ENCODE data around the gene KIAA1671. TPM values are rescaled to one million over a fixed set of nuclear protein-coding genes. Genes with fewer than 3 reads are reported as not detected.

The KIAA1671 gene
- total and polyA plus RNA-seq, 2 of the 13 experiments (the other 11 are each of a cell fraction or from before 2014, with no cell fraction given), result 13.5 to 13.6 TPM

DNA sequence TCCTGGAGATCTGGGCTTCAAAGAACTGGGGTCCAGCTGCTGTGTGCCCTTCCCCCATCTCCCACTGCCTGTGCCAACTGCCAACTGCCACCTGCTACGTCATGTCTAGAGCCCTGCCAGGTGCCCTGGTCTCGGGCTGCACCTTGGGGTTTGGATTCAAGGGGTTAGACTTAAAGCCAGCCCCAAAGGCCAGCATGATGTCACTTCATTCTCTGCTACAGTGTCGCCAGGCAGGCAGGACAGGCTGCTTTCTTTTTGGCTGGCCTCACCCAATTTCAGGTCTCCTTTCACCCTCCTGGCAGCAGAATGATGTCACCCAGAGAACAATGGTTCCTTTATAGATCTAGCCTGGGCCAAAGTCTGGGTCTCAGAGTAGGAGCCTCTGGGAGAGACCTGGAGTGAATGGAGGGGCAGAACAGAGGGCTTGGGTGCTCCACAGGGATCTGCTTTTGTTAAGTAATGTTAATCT is 167.6 kb downstream of the KIAA1671 start (continued):
- TF ChIP-seq, protein P1, sequence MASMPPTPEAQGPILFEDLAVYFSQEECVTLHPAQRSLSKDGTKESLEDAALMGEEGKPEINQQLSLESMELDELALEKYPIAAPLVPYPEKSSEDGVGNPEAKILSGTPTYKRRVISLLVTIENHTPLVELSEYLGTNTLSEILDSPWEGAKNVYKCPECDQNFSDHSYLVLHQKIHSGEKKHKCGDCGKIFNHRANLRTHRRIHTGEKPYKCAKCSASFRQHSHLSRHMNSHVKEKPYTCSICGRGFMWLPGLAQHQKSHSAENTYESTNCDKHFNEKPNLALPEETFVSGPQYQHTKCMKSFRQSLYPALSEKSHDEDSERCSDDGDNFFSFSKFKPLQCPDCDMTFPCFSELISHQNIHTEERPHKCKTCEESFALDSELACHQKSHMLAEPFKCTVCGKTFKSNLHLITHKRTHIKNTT (CRISPR knock-in tag; IDR thresholded peaks at IDR 0.05), result no peak
- TF ChIP-seq ZNF598 (CRISPR knock-in tag; IDR thresholded peaks at IDR 0.05; ENCODE audit: borderline replicate concordance), result no peak
- TF ChIP-seq, protein P2, sequence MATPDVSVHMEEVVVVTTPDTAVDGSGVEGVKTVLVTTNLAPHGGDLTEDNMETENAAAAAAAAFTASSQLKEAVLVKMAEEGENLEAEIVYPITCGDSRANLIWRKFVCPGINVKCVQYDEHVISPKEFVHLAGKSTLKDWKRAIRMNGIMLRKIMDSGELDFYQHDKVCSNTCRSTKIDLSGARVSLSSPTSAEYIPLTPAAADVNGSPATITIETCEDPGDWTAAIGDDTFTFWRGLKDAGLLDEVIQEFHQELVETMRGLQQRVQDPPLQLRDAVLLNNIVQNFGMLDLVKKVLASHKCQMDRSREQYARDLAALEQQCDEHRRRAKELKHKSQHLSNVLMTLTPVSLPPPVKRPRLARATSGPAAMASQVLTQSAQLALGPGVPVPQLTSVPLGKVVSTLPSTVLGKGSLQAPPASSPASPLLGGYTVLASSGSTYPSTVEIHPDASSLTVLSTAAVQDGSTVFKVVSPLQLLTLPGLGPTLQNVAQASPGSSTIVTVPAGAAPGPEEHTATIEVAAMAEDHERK (CRISPR knock-in tag; IDR thresholded peaks at IDR 0.05; ENCODE audit: low read depth), result no peak
- TF ChIP-seq, protein P3, sequence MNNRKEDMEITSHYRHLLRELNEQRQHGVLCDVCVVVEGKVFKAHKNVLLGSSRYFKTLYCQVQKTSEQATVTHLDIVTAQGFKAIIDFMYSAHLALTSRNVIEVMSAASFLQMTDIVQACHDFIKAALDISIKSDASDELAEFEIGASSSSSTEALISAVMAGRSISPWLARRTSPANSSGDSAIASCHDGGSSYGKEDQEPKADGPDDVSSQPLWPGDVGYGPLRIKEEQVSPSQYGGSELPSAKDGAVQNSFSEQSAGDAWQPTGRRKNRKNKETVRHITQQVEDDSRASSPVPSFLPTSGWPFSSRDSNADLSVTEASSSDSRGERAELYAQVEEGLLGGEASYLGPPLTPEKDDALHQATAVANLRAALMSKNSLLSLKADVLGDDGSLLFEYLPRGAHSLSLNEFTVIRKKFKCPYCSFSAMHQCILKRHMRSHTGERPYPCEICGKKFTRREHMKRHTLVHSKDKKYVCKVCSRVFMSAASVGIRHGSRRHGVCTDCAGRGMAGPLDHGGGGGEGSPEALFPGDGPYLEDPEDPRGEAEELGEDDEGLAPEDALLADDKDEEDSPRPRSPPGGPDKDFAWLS (CRISPR knock-in tag; IDR thresholded peaks at IDR 0.05; ENCODE audit: borderline replicate concordance), result no peak
- TF ChIP-seq, protein P4, sequence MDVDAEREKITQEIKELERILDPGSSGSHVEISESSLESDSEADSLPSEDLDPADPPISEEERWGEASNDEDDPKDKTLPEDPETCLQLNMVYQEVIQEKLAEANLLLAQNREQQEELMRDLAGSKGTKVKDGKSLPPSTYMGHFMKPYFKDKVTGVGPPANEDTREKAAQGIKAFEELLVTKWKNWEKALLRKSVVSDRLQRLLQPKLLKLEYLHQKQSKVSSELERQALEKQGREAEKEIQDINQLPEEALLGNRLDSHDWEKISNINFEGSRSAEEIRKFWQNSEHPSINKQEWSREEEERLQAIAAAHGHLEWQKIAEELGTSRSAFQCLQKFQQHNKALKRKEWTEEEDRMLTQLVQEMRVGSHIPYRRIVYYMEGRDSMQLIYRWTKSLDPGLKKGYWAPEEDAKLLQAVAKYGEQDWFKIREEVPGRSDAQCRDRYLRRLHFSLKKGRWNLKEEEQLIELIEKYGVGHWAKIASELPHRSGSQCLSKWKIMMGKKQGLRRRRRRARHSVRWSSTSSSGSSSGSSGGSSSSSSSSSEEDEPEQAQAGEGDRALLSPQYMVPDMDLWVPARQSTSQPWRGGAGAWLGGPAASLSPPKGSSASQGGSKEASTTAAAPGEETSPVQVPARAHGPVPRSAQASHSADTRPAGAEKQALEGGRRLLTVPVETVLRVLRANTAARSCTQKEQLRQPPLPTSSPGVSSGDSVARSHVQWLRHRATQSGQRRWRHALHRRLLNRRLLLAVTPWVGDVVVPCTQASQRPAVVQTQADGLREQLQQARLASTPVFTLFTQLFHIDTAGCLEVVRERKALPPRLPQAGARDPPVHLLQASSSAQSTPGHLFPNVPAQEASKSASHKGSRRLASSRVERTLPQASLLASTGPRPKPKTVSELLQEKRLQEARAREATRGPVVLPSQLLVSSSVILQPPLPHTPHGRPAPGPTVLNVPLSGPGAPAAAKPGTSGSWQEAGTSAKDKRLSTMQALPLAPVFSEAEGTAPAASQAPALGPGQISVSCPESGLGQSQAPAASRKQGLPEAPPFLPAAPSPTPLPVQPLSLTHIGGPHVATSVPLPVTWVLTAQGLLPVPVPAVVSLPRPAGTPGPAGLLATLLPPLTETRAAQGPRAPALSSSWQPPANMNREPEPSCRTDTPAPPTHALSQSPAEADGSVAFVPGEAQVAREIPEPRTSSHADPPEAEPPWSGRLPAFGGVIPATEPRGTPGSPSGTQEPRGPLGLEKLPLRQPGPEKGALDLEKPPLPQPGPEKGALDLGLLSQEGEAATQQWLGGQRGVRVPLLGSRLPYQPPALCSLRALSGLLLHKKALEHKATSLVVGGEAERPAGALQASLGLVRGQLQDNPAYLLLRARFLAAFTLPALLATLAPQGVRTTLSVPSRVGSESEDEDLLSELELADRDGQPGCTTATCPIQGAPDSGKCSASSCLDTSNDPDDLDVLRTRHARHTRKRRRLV (CRISPR knock-in tag; IDR thresholded peaks at IDR 0.05), result no peak
- TF ChIP-seq, protein P5, sequence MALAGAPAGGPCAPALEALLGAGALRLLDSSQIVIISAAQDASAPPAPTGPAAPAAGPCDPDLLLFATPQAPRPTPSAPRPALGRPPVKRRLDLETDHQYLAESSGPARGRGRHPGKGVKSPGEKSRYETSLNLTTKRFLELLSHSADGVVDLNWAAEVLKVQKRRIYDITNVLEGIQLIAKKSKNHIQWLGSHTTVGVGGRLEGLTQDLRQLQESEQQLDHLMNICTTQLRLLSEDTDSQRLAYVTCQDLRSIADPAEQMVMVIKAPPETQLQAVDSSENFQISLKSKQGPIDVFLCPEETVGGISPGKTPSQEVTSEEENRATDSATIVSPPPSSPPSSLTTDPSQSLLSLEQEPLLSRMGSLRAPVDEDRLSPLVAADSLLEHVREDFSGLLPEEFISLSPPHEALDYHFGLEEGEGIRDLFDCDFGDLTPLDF (CRISPR knock-in tag; IDR thresholded peaks at IDR 0.05), result no peak
- no peak for TF ChIP-seq ZNF260 (CRISPR knock-in tag; IDR thresholded peaks at IDR 0.05; ENCODE audit: borderline replicate concordance, low read depth)
- TF ChIP-seq, protein P6, sequence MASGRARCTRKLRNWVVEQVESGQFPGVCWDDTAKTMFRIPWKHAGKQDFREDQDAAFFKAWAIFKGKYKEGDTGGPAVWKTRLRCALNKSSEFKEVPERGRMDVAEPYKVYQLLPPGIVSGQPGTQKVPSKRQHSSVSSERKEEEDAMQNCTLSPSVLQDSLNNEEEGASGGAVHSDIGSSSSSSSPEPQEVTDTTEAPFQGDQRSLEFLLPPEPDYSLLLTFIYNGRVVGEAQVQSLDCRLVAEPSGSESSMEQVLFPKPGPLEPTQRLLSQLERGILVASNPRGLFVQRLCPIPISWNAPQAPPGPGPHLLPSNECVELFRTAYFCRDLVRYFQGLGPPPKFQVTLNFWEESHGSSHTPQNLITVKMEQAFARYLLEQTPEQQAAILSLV (CRISPR knock-in tag; IDR thresholded peaks at IDR 0.05; ENCODE audit: borderline replicate concordance), result no peak
- no peak for TF ChIP-seq JDP2 (CRISPR knock-in tag; IDR thresholded peaks at IDR 0.05; ENCODE audit: borderline replicate concordance)
- no peak for TF ChIP-seq KDM3A (CRISPR knock-in tag; IDR thresholded peaks at IDR 0.05; ENCODE audit: low read depth)
- peak; percentile 73 for TF ChIP-seq LCORL (IDR thresholded peaks at IDR 0.05)
- peak; percentile 93 for TF ChIP-seq LCORL (CRISPR knock-in tag; IDR thresholded peaks at IDR 0.05)
- peak; percentile 62; the same call in 1 of the 2 replicates for TF ChIP-seq SOX5 (CRISPR knock-in tag; IDR thresholded peaks at IDR 0.05; ENCODE audit: borderline replicate concordance)
- TF ChIP-seq, protein P7, sequence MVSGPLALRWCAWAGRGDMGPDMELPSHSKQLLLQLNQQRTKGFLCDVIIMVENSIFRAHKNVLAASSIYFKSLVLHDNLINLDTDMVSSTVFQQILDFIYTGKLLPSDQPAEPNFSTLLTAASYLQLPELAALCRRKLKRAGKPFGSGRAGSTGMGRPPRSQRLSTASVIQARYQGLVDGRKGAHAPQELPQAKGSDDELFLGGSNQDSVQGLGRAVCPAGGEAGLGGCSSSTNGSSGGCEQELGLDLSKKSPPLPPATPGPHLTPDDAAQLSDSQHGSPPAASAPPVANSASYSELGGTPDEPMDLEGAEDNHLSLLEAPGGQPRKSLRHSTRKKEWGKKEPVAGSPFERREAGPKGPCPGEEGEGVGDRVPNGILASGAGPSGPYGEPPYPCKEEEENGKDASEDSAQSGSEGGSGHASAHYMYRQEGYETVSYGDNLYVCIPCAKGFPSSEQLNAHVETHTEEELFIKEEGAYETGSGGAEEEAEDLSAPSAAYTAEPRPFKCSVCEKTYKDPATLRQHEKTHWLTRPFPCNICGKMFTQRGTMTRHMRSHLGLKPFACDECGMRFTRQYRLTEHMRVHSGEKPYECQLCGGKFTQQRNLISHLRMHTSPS (CRISPR knock-in tag; IDR thresholded peaks at IDR 0.05; ENCODE audit: low read depth), result peak; percentile 73
- TF ChIP-seq, protein P8, sequence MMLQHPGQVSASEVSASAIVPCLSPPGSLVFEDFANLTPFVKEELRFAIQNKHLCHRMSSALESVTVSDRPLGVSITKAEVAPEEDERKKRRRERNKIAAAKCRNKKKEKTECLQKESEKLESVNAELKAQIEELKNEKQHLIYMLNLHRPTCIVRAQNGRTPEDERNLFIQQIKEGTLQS (CRISPR knock-in tag; IDR thresholded peaks at IDR 0.05), result peak; percentile 73
